IMR-90 (cell line): ENCODE measurements around the gene AUH. TPM values are rescaled to one million over a fixed set of nuclear protein-coding genes. Genes with fewer than 3 reads are reported as not detected.
A peak's percentile ranks its signal among the peaks of the same experiment; 100 is the strongest.

ENCODE experiments used
- ATAC-seq: fragments of 200-7000 bp; cut with Tn5 transposase; 2 replicates; pipeline ENCODE4 v1.9.1; 2020; ENCODE audit warnings: low read depth, mild to moderate bottlenecking, moderate library complexity
- BruUV-seq: library from RNA; stranded (reverse); fragments of 400-500 nt; replicated peaks from 2 replicates; lab custom pipeline; 2021; lab: Mats Ljungman, UMichigan
- CTCF ChIA-PET: fragments of 300-600 bp; formaldehyde crosslinking; extraction: SDS; loops from one replicate; lab custom pipeline; 2021; ENCODE audit warnings: antibody characterized with exemption; lab: Yijun Ruan, JAX
- POLR2A ChIA-PET: fragments of 300-600 bp; sonication (Branson Sonifier 250); formaldehyde crosslinking; loops from one replicate; lab custom pipeline; 2022; ENCODE audit warnings: antibody characterized with exemption; ENCODE audit not compliant: unreplicated experiment; lab: Charles Lee
- DNase-seq: peaks from one replicate; pipeline ENCODE4 v3.0.0; 2013
- H2AFZ ChIP-seq: replicated peaks from 2 replicates; pipeline ENCODE3; 2013; ENCODE audit warnings: low read length, mild to moderate bottlenecking; ENCODE audit not compliant: poor library complexity
- H2AK5ac ChIP-seq: 2 replicates; pipeline ENCODE4 v1.6.1; 2013; ENCODE audit warnings: low read depth, low read length, inconsistent platforms
- H2AK9ac ChIP-seq: replicated peaks from 2 replicates; pipeline ENCODE3; 2013; ENCODE audit warnings: mild to moderate bottlenecking, low read depth, low read length, moderate library complexity; ENCODE audit not compliant: poor library complexity
- H2BK120ac ChIP-seq: 2 replicates; pipeline ENCODE4 v1.6.1; 2013; ENCODE audit warnings: low read depth, low read length, inconsistent platforms
- H2BK15ac ChIP-seq: 3 replicates; pipeline ENCODE4 v1.6.1; 2013; ENCODE audit warnings: low read depth, low read length, inconsistent platforms
- H2BK20ac ChIP-seq: 2 replicates; pipeline ENCODE4 v1.6.1; 2013; ENCODE audit warnings: low read depth, mild to moderate bottlenecking, inconsistent platforms, low read length, moderate library complexity
- H2BK5ac ChIP-seq: 2 replicates; pipeline ENCODE4 v1.6.1; 2013; ENCODE audit warnings: mild to moderate bottlenecking, low read depth, low read length, inconsistent platforms; ENCODE audit not compliant: poor library complexity, severe bottlenecking
- H3K14ac ChIP-seq: replicated peaks from 2 replicates; pipeline ENCODE4 v1.6.1; 2013; ENCODE audit warnings: low read depth, low read length, inconsistent platforms
- H3K18ac ChIP-seq: 2 replicates; pipeline ENCODE4 v1.6.1; 2013; ENCODE audit warnings: low read depth, low read length, control low read depth
- H3K23ac ChIP-seq: 2 replicates; pipeline ENCODE4 v1.6.1; 2013; ENCODE audit warnings: low read depth, low read length, inconsistent platforms
- H3K27ac ChIP-seq: 2 replicates; pipeline ENCODE4 v1.5.1; 2013; ENCODE audit warnings: mild to moderate bottlenecking, control low read depth, low read length; ENCODE audit not compliant: insufficient read depth
- H3K27me3 ChIP-seq: 2 replicates; pipeline ENCODE4 v1.6.1; 2013; ENCODE audit warnings: low read length; ENCODE audit not compliant: control insufficient read depth, insufficient read depth
- H3K36me3 ChIP-seq: 2 replicates; pipeline ENCODE4 v1.6.1; 2013; ENCODE audit warnings: low read length, mixed read lengths; ENCODE audit not compliant: control insufficient read depth, insufficient read depth
- H3K4ac ChIP-seq: 2 replicates; pipeline ENCODE4 v1.6.1; 2013; ENCODE audit warnings: low read depth, low read length, inconsistent platforms
- H3K4me1 ChIP-seq: 2 replicates; pipeline ENCODE4 v1.6.1; 2013; ENCODE audit warnings: low read length, mixed read lengths; ENCODE audit not compliant: control insufficient read depth, insufficient read depth
- H3K4me2 ChIP-seq: 2 replicates; pipeline ENCODE4 v1.6.1; 2013; ENCODE audit warnings: low read depth, mild to moderate bottlenecking, control low read depth, low read length, moderate library complexity
- H3K4me3 ChIP-seq: 2 replicates; pipeline ENCODE4 v1.5.1; 2013; ENCODE audit warnings: low read depth, mild to moderate bottlenecking, control low read depth, low read length, moderate library complexity; ENCODE audit not compliant: insufficient read depth
- H3K56ac ChIP-seq: 2 replicates; pipeline ENCODE4 v1.6.1; 2013; ENCODE audit warnings: low read length, inconsistent platforms; ENCODE audit not compliant: insufficient read depth; ENCODE audit errors: extremely low read depth
- H3K79me1 ChIP-seq, 2 experiments: 2 replicates each; pipeline ENCODE4 v1.6.1; 2013; ENCODE audit warnings: low read length in 2 of 2, inconsistent platforms in 1 of 2, low read depth in 1 of 2
- H3K9ac ChIP-seq: 2 replicates; pipeline ENCODE4 v1.6.1; 2013; ENCODE audit warnings: low read depth, low read length, control low read depth
- H3K9me1 ChIP-seq: 2 replicates; pipeline ENCODE4 v1.6.1; 2013; ENCODE audit warnings: low read length, inconsistent platforms; ENCODE audit not compliant: insufficient read depth
- H3K9me3 ChIP-seq: 2 replicates; pipeline ENCODE4 v1.6.1; 2013; ENCODE audit warnings: low read length; ENCODE audit not compliant: control insufficient read depth, insufficient read depth
- H4K20me1 ChIP-seq: 2 replicates; pipeline ENCODE4 v1.6.1; 2013; ENCODE audit warnings: low read length, inconsistent platforms; ENCODE audit not compliant: insufficient read depth
- H4K5ac ChIP-seq: 2 replicates; pipeline ENCODE4 v1.6.1; 2013; ENCODE audit warnings: mild to moderate bottlenecking, low read depth, low read length, control low read depth
- H4K8ac ChIP-seq, 2 experiments: 2 replicates each; pipeline ENCODE4 v1.6.1; 2013; ENCODE audit warnings: low read depth in 2 of 2, low read length in 2 of 2, control low read depth in 1 of 2, inconsistent platforms in 1 of 2
- H4K91ac ChIP-seq: 2 replicates; pipeline ENCODE4 v1.6.1; 2013; ENCODE audit warnings: low read depth, low read length, inconsistent platforms; ENCODE audit not compliant: insufficient read depth
- CEBPB ChIP-seq: IDR thresholded peaks from 2 replicates; pipeline ENCODE4 v1.6.1; 2012; ENCODE audit warnings: low read depth, low read length, improper control_type of control experiment
- MXI1 ChIP-seq: IDR thresholded peaks from 2 replicates; pipeline ENCODE4 v1.6.1; 2012; ENCODE audit warnings: low read depth, mild to moderate bottlenecking, low read length, moderate library complexity, borderline replicate concordance
- NFE2L2 ChIP-seq: fragments of 150-350 bp; IDR thresholded peaks from 2 replicates; pipeline ENCODE4 v1.6.1; 2016; ENCODE audit warnings: low read depth, mild to moderate bottlenecking, low read length
- RCOR1 ChIP-seq: IDR thresholded peaks from 2 replicates; pipeline ENCODE4 v1.6.1; 2012; ENCODE audit warnings: mild to moderate bottlenecking, low read length, improper control_type of control experiment; ENCODE audit not compliant: insufficient replicate concordance
- RFX5 ChIP-seq: IDR thresholded peaks from 2 replicates; pipeline ENCODE4 v1.8.0; 2012; ENCODE audit warnings: low read depth, mild to moderate bottlenecking, low read length, moderate library complexity
- WGBS, 2 experiments: methylation state at CpG; one replicate each; pipeline versions ENCODE4 v1.1.5 to v1.1.7; 2013; ENCODE audit warnings: missing lambda C conversion rate in 2 of 2; ENCODE audit not compliant: insufficient read length in 1 of 2; ENCODE audit errors: extremely low coverage in 2 of 2; 5-methylcytosine and 5-hydroxymethylcytosine counted together
- dilution Hi-C: fragments of 300-500 bp; cut with HindIII; formaldehyde crosslinking; loops from one replicate; pipeline ENCODE4 v1.14.3; 2018; ENCODE audit warnings: low sequenced_read_pairs; ENCODE audit not compliant: unreplicated experiment
- in situ Hi-C: fragments of 300-500 bp; cut with MboI; formaldehyde crosslinking; loops from 3 replicates; pipeline ENCODE4 v1.14.3; 2019; ENCODE audit warnings: low sequenced_read_pairs, inconsistent platforms, mixed read lengths
- intact Hi-C: fragments of 100-400 bp; cut with micrococcal nuclease; formaldehyde crosslinking; loops from 2 replicates; pipeline ENCODE4 v1.10.0; 2022
- polyA plus RNA-seq, 3 experiments: library from polyadenylated mRNA; depleted of rRNA; stranded (reverse); fragments of >200 nt; gene quantifications; 2 replicates each; pipeline ENCODE4 v1.2.3, GENCODE V29; 2012; ENCODE audit warnings: low replicate concordance in 1 of 3
- total RNA-seq: library from RNA; depleted of rRNA; stranded (reverse); fragments of >200 nt; gene quantifications from 2 replicates; pipeline ENCODE4 v1.2.3, GENCODE V29; 2012

Gene AUH
- total and polyA plus RNA-seq, 2 of the 4 experiments (the other 2 are of a cell fraction), result 5.9 to 8.1 TPM

DNA sequence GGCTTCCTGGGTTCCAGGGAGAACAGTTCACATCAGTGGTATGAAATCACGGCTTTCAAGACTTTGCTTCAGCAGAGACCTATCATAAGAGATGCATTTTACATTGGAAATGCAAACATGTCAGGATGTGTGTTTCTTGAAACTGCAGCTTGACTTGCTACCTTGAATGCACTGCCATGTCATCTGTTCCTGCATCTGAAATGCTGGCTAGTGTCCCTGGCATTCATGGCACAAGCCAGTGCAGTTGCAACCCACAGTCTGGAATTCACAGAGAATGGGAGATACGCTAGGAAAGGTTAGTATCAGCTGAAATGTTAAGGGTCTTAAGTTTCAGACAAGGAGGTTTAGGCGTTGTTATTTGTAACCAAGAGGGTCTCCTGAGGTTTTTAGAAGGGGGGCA, 37.2 kb upstream of the AUH start:
- Histone ChIP-seq H3K14ac (no peak overlapping the region), H3K23ac (no peak overlapping the region), H3K4ac (0 out of 2 replicates have a peak overlapping the region, but pooled peaks have one; percentile 17), H4K5ac (no peak overlapping the region), H3K4me2 (no peak overlapping the region), H3K18ac (no peak overlapping the region), H3K9me3 (no peaks in the 10 kb centered on the region), H4K91ac (no peak overlapping the region), H4K20me1 (no peaks in the 10 kb centered on the region), H3K9ac (no peak overlapping the region), H2AK5ac (no peak overlapping the region; the same call in 1 of the 2 replicates), H2BK15ac (0 out of 3 replicates have a peak overlapping the region, but pooled peaks have one; percentile 11), H2BK20ac (no peak overlapping the region; the same call in 1 of the 2 replicates), H3K79me1 (peaks cover 0 to 5% of the 10 kb centered on the region in 2 experiments; a peak in 1 of 4 replicates), H2BK5ac (no peak overlapping the region), H4K8ac (no peak overlapping the region), H3K9me1 (peaks cover 5% of the 10 kb centered on the region), H3K27me3 (no peaks in the 10 kb centered on the region), H3K4me3 (no peak overlapping the region), H3K56ac (no peak overlapping the region), H2AK9ac (no peak overlapping the region), H2BK120ac (no peak overlapping the region), H3K27ac (no peak overlapping the region), H3K4me1 (peaks cover 7% of the 10 kb centered on the region), H3K36me3 (no peaks in the 10 kb centered on the region), H2AFZ (peak overlapping the region; percentile 8)
- ChIA-PET POLR2A (interaction anchor here (0.6 kb wide), 1 partner anchor 32 kb away, joined by 3 read pairs; no protein-coding TSS in a partner anchor), CTCF (no interaction called here)
- dilution Hi-C loops, result no loop called here
- intact Hi-C loops, result no loop called here
- ATAC-seq (no peak), DNase-seq (no peak)
- WGBS, 2 experiments, result no CpG with 5 or more reads among the region's 3 CpGs
- TF ChIP-seq RFX5 (no peak), CEBPB (no peak), MXI1 (no peak), NFE2L2 (no peak), RCOR1 (no peak)
- in situ Hi-C loops, result no loop called here
- no TSS peak for BruUV-seq
